ENCODE measurements around the gene SKAP1. TPM values are rescaled to one million over a fixed set of nuclear protein-coding genes. Genes with fewer than 3 reads are reported as not detected.

Gene SKAP1
- polyA plus RNA-seq, 3 donors: 0.13 to 1.0 (median 0.52) TPM

DNA sequence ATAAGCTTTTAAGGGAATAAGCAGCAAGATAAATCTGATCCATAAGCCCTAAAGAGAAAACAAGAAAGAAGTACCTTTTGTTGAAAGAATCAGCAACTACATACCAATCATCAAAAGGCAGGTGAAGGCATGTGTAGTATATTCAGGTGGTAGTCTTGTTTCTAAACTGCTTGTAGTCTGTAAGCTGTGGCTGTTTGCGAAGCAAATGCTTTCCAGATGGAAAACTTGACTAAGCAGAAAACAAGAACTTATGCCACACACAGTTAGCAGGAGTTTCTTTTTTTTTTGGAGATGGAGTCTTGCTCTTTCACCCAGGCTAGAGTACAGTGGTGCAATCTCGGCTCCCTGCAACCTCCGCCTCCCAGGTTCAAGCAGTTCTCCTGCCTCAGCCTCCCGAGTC, 334.4 kb downstream of the SKAP1 start:
- H3K4me1 Mint-ChIP-seq: peaks cover 16% of the 10 kb centered on the region
- Histone ChIP-seq H3K27ac (ENCODE audit: low read depth in 1 of 2, low read length in 2 of 2) (no peak overlapping the region), H3K4me1 (ENCODE audit: control insufficient read depth in 1 of 2, insufficient read depth in 2 of 2, low read length in 2 of 2) (peaks cover 6 to 9% of the 10 kb centered on the region in 2 donors), H3K27me3 (ENCODE audit: control insufficient read depth in 2 of 2, insufficient read depth in 2 of 2, low read length in 2 of 2) (no peaks in the 10 kb centered on the region), H3K36me3 (replicated peaks in 1 of 2; ENCODE audit: control insufficient read depth in 1 of 2, insufficient read depth in 2 of 2, low read length in 2 of 2) (peaks cover 2 to 24% of the 10 kb centered on the region in 2 donors), H3K9me3 (replicated peaks in 1 of 2; ENCODE audit: control insufficient read depth in 1 of 2, insufficient read depth in 1 of 2, low read length in 2 of 2) (no peaks in the 10 kb centered on the region), H3K4me3 (replicated peaks in 1 of 3; ENCODE audit: low read depth in 2 of 3, low read length in 3 of 3) (no peak overlapping the region), H3K4me2 (replicated peaks; ENCODE audit: extremely low read depth, low read length, poor library complexity, severe bottlenecking) (no peak overlapping the region), H3K9ac (ENCODE audit: insufficient read depth, low read length, poor library complexity, severe bottlenecking) (no peak overlapping the region), H3K79me2 (ENCODE audit: insufficient read depth, low read length) (peaks cover 84% of the 10 kb centered on the region), H4K20me1 (ENCODE audit: insufficient read depth, low read length) (peaks cover 39% of the 10 kb centered on the region), H2AFZ (ENCODE audit: insufficient read depth, low read depth, low read length, poor library complexity, severe bottlenecking) (no peak overlapping the region)
- peaks cover 14 to 45% of the 10 kb centered on the region in 2 donors for H3K36me3 Mint-ChIP-seq
- H3K4me3 Mint-ChIP-seq: no peak overlapping the region
- intact Hi-C loops (cut with micrococcal nuclease): no loop called here
- peaks cover 0 to 1% (median 0%) of the 10 kb centered on the region in 7 donors for H3K9me3 Mint-ChIP-seq
- H3K27ac Mint-ChIP-seq: no peak overlapping the region
- TF ChIP-seq, protein P1, sequence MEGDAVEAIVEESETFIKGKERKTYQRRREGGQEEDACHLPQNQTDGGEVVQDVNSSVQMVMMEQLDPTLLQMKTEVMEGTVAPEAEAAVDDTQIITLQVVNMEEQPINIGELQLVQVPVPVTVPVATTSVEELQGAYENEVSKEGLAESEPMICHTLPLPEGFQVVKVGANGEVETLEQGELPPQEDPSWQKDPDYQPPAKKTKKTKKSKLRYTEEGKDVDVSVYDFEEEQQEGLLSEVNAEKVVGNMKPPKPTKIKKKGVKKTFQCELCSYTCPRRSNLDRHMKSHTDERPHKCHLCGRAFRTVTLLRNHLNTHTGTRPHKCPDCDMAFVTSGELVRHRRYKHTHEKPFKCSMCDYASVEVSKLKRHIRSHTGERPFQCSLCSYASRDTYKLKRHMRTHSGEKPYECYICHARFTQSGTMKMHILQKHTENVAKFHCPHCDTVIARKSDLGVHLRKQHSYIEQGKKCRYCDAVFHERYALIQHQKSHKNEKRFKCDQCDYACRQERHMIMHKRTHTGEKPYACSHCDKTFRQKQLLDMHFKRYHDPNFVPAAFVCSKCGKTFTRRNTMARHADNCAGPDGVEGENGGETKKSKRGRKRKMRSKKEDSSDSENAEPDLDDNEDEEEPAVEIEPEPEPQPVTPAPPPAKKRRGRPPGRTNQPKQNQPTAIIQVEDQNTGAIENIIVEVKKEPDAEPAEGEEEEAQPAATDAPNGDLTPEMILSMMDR (IDR thresholded peaks at IDR 0.05): no peak
- peaks cover 0 to 3% (median 0%) of the 10 kb centered on the region in 3 donors for H3K27me3 Mint-ChIP-seq (ENCODE audit: low read depth in 3 of 3)
- DNase-seq: no peak
- no CpG with 5 or more reads among the region's 4 CpGs for WGBS (ENCODE audit: insufficient coverage)

DNA sequence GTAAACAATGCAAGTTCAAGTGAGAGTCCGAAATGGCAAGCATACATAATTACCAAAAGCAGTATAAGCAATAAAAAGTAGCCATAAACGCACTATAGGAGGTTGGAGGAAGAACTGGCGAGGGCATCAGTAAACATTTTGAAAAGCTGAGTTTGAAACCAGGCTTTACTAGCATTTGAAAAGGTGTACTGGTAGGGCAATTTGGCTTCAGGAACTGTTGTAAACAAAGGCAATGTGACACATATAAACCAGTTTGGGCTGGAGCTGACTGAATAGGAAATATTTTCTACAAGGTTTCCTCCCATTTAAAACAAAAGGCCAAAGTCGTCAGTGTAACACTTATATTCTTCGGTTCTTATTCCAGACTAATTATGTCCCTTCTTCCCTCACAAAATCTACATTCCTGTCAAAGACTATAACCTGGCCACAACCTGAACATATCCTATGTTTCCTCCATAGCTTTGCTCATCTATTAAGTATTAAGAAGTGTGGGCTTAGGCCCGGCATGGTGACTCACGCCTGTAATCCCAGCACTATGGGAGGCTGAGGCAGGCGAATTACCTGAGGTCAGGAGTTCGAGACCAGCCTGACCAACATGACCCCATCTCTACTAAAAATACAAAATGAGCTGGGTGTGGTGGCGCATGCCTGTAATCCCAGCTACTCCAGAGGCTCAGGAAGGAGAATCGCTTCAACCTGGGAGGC, 336.5 kb downstream of the SKAP1 start:
- H3K4me1 ChIP-seq (ENCODE audit: control insufficient read depth in 1 of 2, insufficient read depth in 2 of 2, low read length in 2 of 2): no peaks in the 10 kb centered on the region
- no peak overlapping the region for H3K4me2 ChIP-seq (replicated peaks; ENCODE audit: extremely low read depth, low read length, poor library complexity, severe bottlenecking)
- Mint-ChIP-seq H3K36me3 (peaks cover 18 to 49% of the 10 kb centered on the region in 2 donors), H3K9me3 (peaks cover 0 to 1% (median 0%) of the 10 kb centered on the region in 7 donors), H3K4me3 (no peak overlapping the region), H3K4me1 (peaks cover 10% of the 10 kb centered on the region), H3K27me3 (ENCODE audit: low read depth in 3 of 3) (peaks cover 0 to 3% (median 0%) of the 10 kb centered on the region in 3 donors), H3K27ac (no peak overlapping the region)
- H3K9me3 ChIP-seq (replicated peaks in 1 of 2; ENCODE audit: control insufficient read depth in 1 of 2, insufficient read depth in 1 of 2, low read length in 2 of 2): no peaks in the 10 kb centered on the region
- H3K36me3 ChIP-seq (replicated peaks in 1 of 2; ENCODE audit: control insufficient read depth in 1 of 2, insufficient read depth in 2 of 2, low read length in 2 of 2): peaks cover 2 to 24% of the 10 kb centered on the region in 2 donors
- DNase-seq: no peak
- no peak overlapping the region for H3K4me3 ChIP-seq (replicated peaks in 1 of 3; ENCODE audit: low read depth in 2 of 3, low read length in 3 of 3)
- WGBS (ENCODE audit: insufficient coverage): 100% methylated on average over 1 of the region's 11 CpGs
- TF ChIP-seq, protein P1 (IDR thresholded peaks at IDR 0.05): no peak
- no peak overlapping the region for H3K27ac ChIP-seq (ENCODE audit: low read depth in 1 of 2, low read length in 2 of 2)
- no peak overlapping the region for H3K9ac ChIP-seq (ENCODE audit: insufficient read depth, low read length, poor library complexity, severe bottlenecking)
- H4K20me1 ChIP-seq (ENCODE audit: insufficient read depth, low read length): peaks cover 37% of the 10 kb centered on the region
- H2AFZ ChIP-seq (ENCODE audit: insufficient read depth, low read depth, low read length, poor library complexity, severe bottlenecking): no peak overlapping the region
- peaks cover 77% of the 10 kb centered on the region for H3K79me2 ChIP-seq (ENCODE audit: insufficient read depth, low read length)
- no peaks in the 10 kb centered on the region for H3K27me3 ChIP-seq (ENCODE audit: control insufficient read depth in 2 of 2, insufficient read depth in 2 of 2, low read length in 2 of 2)
- intact Hi-C loops (cut with micrococcal nuclease): no loop called here
